SKM-1 (cell line): ENCODE data around the gene BCL11A.
A peak's percentile ranks its signal among the peaks of the same experiment; 100 is the strongest.

Experiments
- DNase-seq: peaks from one replicate; lab custom pipeline; 2025; ENCODE audit not compliant: unreplicated experiment; lab: John Stamatoyannopoulos, UW

BCL11A gene

GRCh38 chr2:60548311-60548710 is 5.1 kb downstream of the BCL11A start:
- no peak for DNase-seq

GRCh38 chr2:60547841-60548240 is 5.6 kb downstream of the BCL11A start:
- no peak for DNase-seq

GRCh38 chr2:60546756-60547420 is 6.6 kb downstream of the BCL11A start:
- no peak for DNase-seq

- DNase-seq: no peak
Observed at GRCh38 chr2:60544954-60545560, 8.4 kb downstream of the BCL11A start.

GRCh38 chr2:60544062-60544461 is 9.4 kb downstream of the BCL11A start:
- DNase-seq: no peak

GRCh38 chr2:60541056-60541651 is 12.3 kb downstream of the BCL11A start:
- no peak for DNase-seq

- no peak for DNase-seq
Observed at GRCh38 chr2:60540074-60540473, 13.4 kb downstream of the BCL11A start.

GRCh38 chr2:60539140-60539539 is 14.3 kb downstream of the BCL11A start:
- DNase-seq: no peak

- DNase-seq: no peak
Observed at GRCh38 chr2:60538101-60538500, 15.4 kb downstream of the BCL11A start.

GRCh38 chr2:60536746-60537145 is 16.7 kb downstream of the BCL11A start:
- DNase-seq: no peak

GRCh38 chr2:60535685-60536312 is 17.7 kb downstream of the BCL11A start:
- DNase-seq: no peak

- no peak for DNase-seq
Observed at GRCh38 chr2:60534892-60535684, 18.4 kb downstream of the BCL11A start.

GRCh38 chr2:60534052-60534685 is 19.3 kb downstream of the BCL11A start:
- no peak for DNase-seq

- DNase-seq: no peak
Observed at GRCh38 chr2:60533101-60534051, 20.1 kb downstream of the BCL11A start.

GRCh38 chr2:60532421-60532820 is 21.0 kb downstream of the BCL11A start:
- no peak for DNase-seq

GRCh38 chr2:60531701-60532133 is 21.7 kb downstream of the BCL11A start:
- no peak for DNase-seq

GRCh38 chr2:60530660-60531281 is 22.7 kb downstream of the BCL11A start:
- DNase-seq: peak; percentile 64

- no peak for DNase-seq
Observed at GRCh38 chr2:60529785-60530627, 23.4 kb downstream of the BCL11A start.
